HG03457 (cell line): ENCODE results near the gene PBXIP1.
"Not testable (repeated sequence)": the region's sequence is repeated elsewhere in the genome, so short reads cannot be mapped to it uniquely, and the experiment has no call there.

Experiments
- ATAC-seq: cut with Tn5 transposase; IDR thresholded peaks from one replicate; pipeline ENCODE4 v1.9.1; 2021; ENCODE audit warnings: moderate number of reproducible peaks; ENCODE audit not compliant: unreplicated experiment

The PBXIP1 gene

DNA sequence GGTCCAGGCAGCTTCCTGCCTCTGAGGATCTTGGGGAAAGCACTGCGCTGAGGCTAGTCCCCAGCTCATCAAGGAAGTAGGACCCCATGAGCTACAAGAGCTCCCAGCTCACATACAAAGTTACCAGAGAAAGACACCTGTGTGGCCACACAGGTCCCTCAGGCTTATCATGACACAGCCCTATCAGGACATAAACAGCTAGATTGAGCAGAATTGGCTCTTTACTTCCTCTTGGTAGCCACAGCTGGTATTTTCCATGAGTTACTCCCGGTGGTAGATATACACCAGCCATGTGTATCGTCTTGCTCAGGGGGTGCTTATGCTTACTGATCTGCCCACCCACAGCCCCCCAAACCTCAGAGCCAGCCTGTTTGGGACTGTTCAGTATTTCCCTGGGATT lies 38.7 kb upstream of the PBXIP1 start:
- ATAC-seq = no peak

DNA sequence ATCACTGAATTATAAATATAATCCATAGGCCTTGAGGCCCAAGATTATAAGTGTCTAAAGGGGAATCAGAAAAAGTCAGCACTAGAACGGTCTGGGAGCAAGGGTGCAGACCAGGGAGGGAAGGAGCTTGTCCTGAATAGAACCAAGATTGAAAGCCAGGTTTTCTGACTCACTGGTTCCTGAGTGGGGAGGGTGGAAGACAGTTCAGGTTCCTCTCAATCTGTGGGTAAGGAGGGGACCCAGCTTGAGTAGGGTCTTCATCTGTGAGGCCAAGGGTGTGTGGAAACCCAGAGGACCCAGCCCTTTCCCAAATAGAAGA lies 38.3 kb upstream of the PBXIP1 start:
- no peak for ATAC-seq

DNA sequence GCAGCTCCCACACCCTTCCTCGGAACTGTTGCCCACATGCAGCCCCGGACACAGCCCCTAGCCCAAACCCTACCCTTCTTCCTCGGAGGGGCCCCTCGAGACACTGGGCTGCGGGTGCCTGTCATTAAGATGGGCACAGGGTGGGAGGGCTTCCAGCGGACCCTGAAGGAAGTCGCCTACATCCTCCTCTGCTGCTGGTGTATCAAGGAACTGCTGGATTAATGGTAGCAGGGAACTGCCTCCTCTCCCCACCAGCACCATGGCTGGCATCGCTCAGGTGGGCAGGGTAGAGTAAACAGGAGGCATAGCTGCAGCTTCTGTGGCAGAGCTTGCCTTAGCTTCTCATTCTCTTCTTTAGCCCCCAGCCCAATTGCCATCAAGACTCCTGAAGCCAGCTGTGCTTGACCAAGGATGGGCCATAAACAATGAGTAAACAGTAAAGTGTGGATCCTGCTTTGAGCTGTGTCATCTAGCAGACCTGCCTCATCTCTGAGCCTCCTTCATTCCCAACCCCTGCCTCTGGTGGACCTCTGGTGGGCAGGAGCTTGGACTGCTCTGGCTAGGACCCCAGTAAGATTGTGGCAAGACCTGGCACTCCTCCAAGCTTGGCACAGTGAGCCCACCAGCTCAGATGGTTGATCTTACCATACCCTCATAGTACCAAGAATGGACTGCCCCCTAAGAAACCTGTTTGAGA lies 37.8 kb upstream of the PBXIP1 start, which contains the start of gene LENEP:
TSS of gene LENEP (plus strand) at position 15 of the 697 bp plus-strand sequence. CDS start at position 37, 22 bp downstream.
- no peak for ATAC-seq

DNA sequence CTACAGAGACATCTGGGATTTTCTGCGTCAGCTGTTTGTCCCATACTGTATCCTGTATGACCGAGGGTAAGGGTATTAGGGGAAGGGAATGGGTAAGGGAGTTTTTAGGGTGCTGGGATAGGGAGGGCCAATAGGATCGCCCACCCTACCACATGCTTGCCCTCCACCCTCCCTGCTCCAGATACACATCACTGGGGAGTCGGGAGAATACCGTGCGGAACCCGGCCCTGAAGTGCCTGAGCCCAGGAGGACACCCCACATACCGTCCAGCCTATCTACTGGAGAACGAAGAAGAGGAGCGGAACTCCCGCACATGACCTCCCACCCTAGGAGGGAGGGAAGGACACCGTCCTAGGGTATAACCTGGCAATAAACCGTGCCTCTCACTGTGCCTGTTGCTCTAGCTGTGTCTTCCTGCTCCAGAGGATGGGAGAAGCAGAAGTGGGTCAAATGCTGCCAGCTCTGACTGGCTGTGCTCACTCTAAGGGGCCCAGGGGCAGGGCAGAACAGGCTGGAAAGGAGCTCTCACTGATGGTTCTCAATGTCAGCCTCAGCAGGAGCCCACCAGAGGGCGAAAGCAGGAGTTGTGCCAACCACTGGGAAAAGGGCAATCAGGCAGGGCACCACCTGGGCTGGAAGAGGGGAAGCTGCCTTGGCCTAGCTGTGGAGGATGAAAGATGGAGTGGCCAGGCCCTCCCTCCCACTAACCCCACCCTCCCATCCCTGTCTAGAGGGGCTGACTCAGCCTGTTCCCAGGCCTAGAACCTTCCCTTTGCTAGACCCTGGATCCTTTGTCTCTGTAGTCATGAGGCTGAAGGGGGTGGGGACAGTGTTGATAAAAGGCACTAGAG lies 37.0 kb upstream of the PBXIP1 start:
- ATAC-seq = no peak

GRCh38 chr1:154990276-154990675 lies 34.4 kb upstream of the PBXIP1 start:
- no peak for ATAC-seq

- no peak for ATAC-seq
Measured at GRCh38 chr1:154989195-154989860, 33.4 kb upstream of the PBXIP1 start.

DNA sequence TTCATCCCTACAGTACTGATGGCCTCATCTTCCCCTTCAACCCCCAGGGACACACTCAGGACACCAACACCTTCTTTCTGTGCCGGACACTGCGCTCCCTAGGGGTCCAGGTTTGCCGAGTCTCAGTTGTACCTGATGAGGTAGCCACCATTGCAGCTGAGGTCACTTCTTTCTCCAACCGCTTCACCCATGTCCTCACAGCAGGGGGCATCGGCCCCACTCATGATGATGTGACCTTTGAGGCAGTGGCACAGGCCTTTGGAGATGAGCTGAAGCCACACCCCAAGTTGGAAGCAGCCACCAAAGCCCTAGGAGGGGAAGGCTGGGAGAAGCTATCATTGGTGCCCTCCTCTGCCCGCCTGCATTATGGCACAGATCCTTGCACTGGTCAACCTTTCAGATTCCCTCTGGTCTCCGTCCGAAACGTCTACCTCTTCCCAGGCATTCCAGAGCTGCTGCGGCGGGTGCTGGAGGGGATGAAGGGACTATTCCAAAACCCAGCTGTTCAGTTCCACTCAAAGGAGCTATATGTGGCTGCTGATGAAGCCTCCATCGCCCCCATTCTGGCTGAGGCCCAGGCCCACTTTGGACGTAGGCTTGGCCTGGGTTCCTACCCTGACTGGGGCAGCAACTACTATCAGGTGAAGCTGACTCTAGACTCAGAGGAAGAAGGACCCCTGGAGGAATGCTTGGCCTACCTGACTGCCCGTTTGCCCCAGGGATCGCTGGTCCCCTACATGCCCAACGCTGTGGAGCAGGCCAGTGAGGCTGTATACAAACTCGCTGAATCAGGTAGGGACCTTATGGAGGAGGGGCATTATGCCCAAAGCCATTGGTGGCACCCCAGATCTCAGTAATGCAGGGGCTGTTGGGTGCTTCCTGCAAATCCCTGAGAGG lies 32.4 kb upstream of the PBXIP1 start:
- ATAC-seq = no peak

DNA sequence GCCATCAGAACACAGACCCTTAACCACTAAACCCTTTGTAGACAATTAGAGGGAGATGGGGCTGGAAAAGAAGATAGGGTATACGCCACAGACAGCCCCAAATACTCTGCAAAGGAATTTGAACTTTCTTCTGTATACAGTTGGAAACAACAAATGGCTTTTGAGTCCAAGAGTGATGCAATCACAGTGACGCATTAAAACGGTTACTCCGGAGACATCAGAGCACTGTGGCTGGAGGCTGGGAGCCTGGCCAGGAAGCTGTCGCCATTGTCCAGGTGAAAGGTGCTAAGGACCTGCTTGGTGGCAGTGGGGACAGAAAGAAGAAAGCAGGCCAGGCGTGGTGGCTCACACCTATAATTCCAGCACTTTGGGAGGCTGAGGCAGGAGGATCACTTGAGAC lies 31.4 kb upstream of the PBXIP1 start:
- ATAC-seq = no peak

GRCh38 chr1:154986736-154987135 lies 30.8 kb upstream of the PBXIP1 start:
- not testable (repeated sequence) for ATAC-seq

- ATAC-seq = no peak
Measured at GRCh38 chr1:154983776-154984466, 28.0 kb upstream of the PBXIP1 start.

- ATAC-seq = peak; percentile 86
Measured at GRCh38 chr1:154982897-154983648, 27.2 kb upstream of the PBXIP1 start, which contains the start of gene FLAD1. Gene FLAD1, plus strand, starts transcription at chr1:154983344. Its CDS starts 351 bp downstream, at chr1:154983695.

GRCh38 chr1:154982341-154982740 lies 26.4 kb upstream of the PBXIP1 start:
- ATAC-seq = no peak

DNA sequence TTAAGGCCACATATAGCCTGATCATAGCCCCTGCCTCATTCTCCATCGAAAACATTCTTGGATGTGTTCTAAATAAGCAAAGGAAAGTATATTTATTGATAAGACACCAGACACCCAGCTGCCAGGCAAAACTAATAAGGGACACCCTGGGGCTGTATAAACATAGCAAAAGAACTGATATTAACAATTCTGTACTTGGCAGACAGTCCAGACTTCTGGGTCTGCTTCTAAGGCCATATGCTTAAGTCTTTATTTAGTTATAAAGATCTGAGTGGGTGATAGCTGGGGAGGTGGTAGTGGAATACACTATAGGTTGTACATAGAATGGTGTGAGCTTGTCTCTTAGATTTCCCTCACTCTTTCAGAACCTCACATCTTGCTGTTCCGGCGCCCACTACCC lies 22.5 kb upstream of the PBXIP1 start:
- no peak for ATAC-seq

DNA sequence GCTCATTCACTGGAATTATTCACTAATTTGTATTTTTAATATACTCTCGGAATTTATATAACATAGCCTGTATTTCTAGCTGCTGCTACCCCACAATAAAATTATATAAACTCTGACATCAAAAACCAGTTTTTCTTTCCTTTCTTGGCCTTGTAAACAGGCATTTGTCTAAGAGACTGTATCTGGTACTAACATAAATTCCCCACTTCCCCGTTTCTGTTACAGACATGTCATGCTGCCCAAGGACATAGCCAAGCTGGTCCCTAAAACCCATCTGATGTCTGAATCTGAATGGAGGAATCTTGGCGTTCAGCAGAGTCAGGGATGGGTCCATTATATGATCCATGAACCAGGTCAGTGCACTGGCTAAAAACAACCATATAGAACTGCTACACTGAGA lies 21.9 kb upstream of the PBXIP1 start:
- ATAC-seq = not testable (repeated sequence)

DNA sequence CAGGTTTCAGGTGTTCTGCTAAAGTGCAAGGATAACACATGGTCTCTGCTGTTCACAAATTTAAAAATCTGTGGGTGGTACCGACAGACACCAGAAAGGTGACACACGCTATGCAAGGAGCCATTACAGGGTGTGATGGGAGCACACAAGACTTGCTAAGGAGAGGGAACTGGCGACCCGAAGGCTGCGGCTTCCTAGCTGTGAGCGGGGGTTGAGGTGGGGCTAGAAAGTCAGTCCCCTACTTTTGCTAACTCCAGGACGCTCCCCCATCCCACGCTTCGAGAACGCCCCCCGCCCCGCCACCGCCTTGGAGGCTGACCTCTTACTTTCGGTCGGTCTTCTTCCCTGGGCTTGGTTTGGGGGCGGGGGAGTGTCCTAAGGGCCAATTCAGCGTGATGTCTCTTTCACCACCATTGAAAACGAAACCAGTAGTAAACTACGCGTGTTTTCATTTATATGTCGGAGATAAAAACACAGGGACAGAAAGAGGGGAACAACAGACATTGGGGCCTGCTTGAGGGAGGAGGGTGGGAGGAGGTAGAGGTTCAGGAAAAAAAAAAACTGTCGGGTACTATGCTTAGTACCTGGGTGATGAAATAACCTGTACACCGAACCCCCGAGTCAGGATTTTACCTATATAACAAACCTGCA lies 19.6 kb upstream of the PBXIP1 start:
- no peak for ATAC-seq

- ATAC-seq = peak; percentile 30
Measured at GRCh38 chr1:154974808-154975408, 19.0 kb upstream of the PBXIP1 start.

- ATAC-seq = peak; percentile 66
Measured at GRCh38 chr1:154974102-154974807, 18.4 kb upstream of the PBXIP1 start, which contains the start of gene CKS1B. Gene CKS1B, plus strand, starts transcription at chr1:154974681. Its CDS starts 65 bp downstream, at chr1:154974746.
